RWPE2 (cell line): ENCODE measurements around the gene SGMS2.

Source experiments
- ATAC-seq: fragments of 200-7000 bp; cut with Tn5 transposase; 3 replicates; pipeline ENCODE4 v1.9.1; 2021; ENCODE audit warnings: low read depth
- DNase-seq: peaks from one replicate; pipeline ENCODE4 v3.0.0-alpha.2; 2020; ENCODE audit warnings: low spot score
- H3K27ac ChIP-seq: fragments of 450-650 bp; 2 replicates; pipeline ENCODE4 v1.5.1; 2017; ENCODE audit warnings: mild to moderate bottlenecking; ENCODE audit not compliant: poor library complexity, severe bottlenecking
- H3K27me3 ChIP-seq: fragments of 250-450 bp; sonication (Bioruptor Pico); 2 replicates; pipeline ENCODE4 v1.5.1; 2021; ENCODE audit warnings: mild to moderate bottlenecking, moderate library complexity; ENCODE audit not compliant: insufficient read depth, poor library complexity, severe bottlenecking
- H3K36me3 ChIP-seq: fragments of 250-450 bp; sonication (Bioruptor Pico); 2 replicates; pipeline ENCODE4 v1.5.1; 2020; ENCODE audit warnings: low read depth, mild to moderate bottlenecking, moderate library complexity
- H3K4me1 ChIP-seq: fragments of 250-450 bp; sonication (Bioruptor Pico); 2 replicates; pipeline ENCODE4 v1.5.1; 2021; ENCODE audit warnings: mild to moderate bottlenecking, moderate library complexity; ENCODE audit not compliant: insufficient read depth, poor library complexity, severe bottlenecking
- H3K4me3 ChIP-seq: fragments of 250-450 bp; sonication (Bioruptor Pico); 2 replicates; pipeline ENCODE4 v1.5.1; 2021; ENCODE audit warnings: mild to moderate bottlenecking, moderate library complexity; ENCODE audit not compliant: severe bottlenecking
- H3K9me3 ChIP-seq: fragments of 250-450 bp; sonication (Bioruptor Pico); 2 replicates; pipeline ENCODE4 v1.5.1; 2021; ENCODE audit warnings: mild to moderate bottlenecking, moderate library complexity; ENCODE audit not compliant: severe bottlenecking
- CTCF ChIP-seq: fragments of 450-650 bp; IDR thresholded peaks from one replicate; pipeline ENCODE4 v1.5.1; 2017; ENCODE audit warnings: mild to moderate bottlenecking, moderate library complexity; ENCODE audit not compliant: poor library complexity, severe bottlenecking

Gene SGMS2

DNA sequence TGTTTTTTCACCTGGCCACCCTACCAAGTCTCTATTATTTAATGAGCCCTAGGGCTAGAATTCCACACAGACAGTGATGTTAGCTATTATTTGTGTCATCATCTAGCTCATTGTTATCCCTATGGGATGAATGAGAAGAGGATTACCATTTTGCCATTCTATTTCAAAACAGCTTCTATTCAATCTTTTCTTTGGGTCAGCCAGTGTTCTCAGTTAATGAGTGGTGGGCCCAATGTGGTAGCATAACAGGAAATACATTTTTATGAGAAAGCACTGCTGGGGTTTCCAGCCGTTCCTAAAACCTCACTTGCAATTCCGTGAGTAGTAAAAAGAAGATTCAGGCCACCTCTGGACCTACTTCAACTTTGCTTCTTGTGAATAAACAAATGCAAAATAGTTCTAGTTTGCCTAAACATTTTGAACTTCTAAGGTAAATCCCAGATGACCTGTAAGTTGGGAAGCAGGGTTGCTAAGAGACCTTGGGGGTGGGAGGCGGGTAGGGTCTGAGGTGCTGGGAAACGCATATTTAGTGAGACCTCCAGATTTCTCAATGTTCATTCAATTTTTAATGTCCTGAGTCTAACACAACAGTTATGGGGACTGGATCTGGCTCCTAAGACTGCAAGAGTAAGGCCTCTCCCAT is 81.8 kb downstream of the SGMS2 start:
- Histone ChIP-seq H3K4me3 (no peak overlapping the region), H3K9me3 (no peaks in the 10 kb centered on the region), H3K36me3 (peaks cover 36% of the 10 kb centered on the region), H3K4me1 (no peaks in the 10 kb centered on the region), H3K27ac (no peak overlapping the region), H3K27me3 (no peaks in the 10 kb centered on the region)
- no peak for TF ChIP-seq CTCF
- ATAC-seq (no peak), DNase-seq (no peak)

- no peak for TF ChIP-seq CTCF
Observed at GRCh38 chr4:107908377-107908776, 83.6 kb downstream of the SGMS2 start.

DNA sequence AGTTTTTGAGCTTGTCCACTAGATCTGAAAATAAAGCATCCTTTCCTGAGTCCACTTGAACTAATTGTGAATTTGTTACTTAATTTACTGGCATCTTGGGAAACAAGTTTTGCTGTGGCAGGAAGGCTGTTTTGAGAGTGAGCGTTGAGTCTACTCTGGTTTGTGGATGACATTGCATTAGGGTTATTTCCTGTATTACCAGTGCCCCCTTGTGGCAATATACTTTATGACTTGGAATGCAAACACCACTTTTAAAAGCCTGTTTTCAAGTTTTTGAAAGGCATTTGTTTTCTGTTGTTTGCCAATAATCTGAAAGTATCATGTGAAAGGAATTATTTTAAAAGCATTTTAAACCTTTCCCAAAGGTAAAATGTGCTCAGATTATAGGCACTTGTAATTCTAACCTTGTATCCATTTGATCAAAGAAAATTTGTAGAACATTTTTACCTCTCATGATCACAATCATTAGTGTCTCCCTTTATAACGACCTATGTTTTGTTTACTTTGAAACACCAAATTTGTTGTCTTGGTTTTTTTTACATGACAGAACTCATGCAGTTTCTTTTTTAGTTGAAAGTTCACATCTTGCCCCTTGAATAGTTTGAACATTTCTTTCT is 88.7 kb downstream of the SGMS2 start:
- peaks cover 34% of the 10 kb centered on the region for H3K36me3 ChIP-seq
- ATAC-seq = peak; percentile 78
- no peaks in the 10 kb centered on the region for H3K27me3 ChIP-seq
- TF ChIP-seq CTCF = peak; percentile 89
- no peak overlapping the region for H3K4me3 ChIP-seq
- no peaks in the 10 kb centered on the region for H3K4me1 ChIP-seq
- no peaks in the 10 kb centered on the region for H3K9me3 ChIP-seq
- no peak for DNase-seq
- H3K27ac ChIP-seq = no peak overlapping the region

More at GRCh38 chr4:107908377-107908776, 83.6 kb downstream of the SGMS2 start:
- peaks cover 36% of the 10 kb centered on the region for H3K36me3 ChIP-seq
- H3K27ac ChIP-seq = no peak overlapping the region
- no peak overlapping the region for H3K4me3 ChIP-seq
- DNase-seq (no peak), ATAC-seq (no peak)
- no peaks in the 10 kb centered on the region for H3K4me1 ChIP-seq
- no peaks in the 10 kb centered on the region for H3K9me3 ChIP-seq
- H3K27me3 ChIP-seq = no peaks in the 10 kb centered on the region

GRCh38 chr4:107915220-107915619 is 90.5 kb downstream of the SGMS2 start:
- no peak for DNase-seq
- Histone ChIP-seq H3K9me3 (no peaks in the 10 kb centered on the region), H3K4me1 (no peaks in the 10 kb centered on the region), H3K27ac (no peak overlapping the region), H3K27me3 (no peaks in the 10 kb centered on the region), H3K4me3 (no peak overlapping the region), H3K36me3 (peaks cover 21% of the 10 kb centered on the region)
- TF ChIP-seq CTCF = no peak
- no peak for ATAC-seq

- H3K27me3 ChIP-seq = no peaks in the 10 kb centered on the region
- DNase-seq (no peak), ATAC-seq (no peak)
- H3K9me3 ChIP-seq = no peaks in the 10 kb centered on the region
- no peak overlapping the region for H3K27ac ChIP-seq
- H3K36me3 ChIP-seq = peaks cover 12% of the 10 kb centered on the region
- TF ChIP-seq CTCF = no peak
- H3K4me3 ChIP-seq = no peak overlapping the region
- no peaks in the 10 kb centered on the region for H3K4me1 ChIP-seq
Observed at GRCh38 chr4:107916623-107917022, 91.9 kb downstream of the SGMS2 start.
